Stimulated activated naive B cell treated with anti-CD40 and anti-IgM and Interleukin-4, amounts not matched to agents 10 μg/mL and 1 μg/mL and 100 μg/mL, for 72 hours (primary cell): ENCODE data around the gene ACOXL.
"Not testable (repeated sequence)": the region's sequence is repeated elsewhere in the genome, so short reads cannot be mapped to it uniquely, and the experiment has no call there.

Source experiments
- ATAC-seq, 2 donors: fragments of 150-1000 bp; cut with Tn5 transposase; replicated peaks; 2 replicates each; pipeline ENCODE4 v1.10.0; 2021; ENCODE audit warnings: moderate library complexity in 1 of 2
- DNase-seq: peaks from one replicate; pipeline ENCODE4 v3.0.0; 2021
- H3K27ac Mint-ChIP-seq: one replicate; pipeline ENCODE4 v1.8.0; 2022; ENCODE audit warnings: mild to moderate bottlenecking, mixed read lengths
- H3K27me3 Mint-ChIP-seq, 2 donors: one replicate each; pipeline ENCODE4 v1.8.0; 2022; ENCODE audit warnings: mixed read lengths in 2 of 2
- H3K36me3 Mint-ChIP-seq, 2 donors: one replicate each; pipeline ENCODE4 v1.8.0; 2022; ENCODE audit warnings: mixed read lengths in 2 of 2, mild to moderate bottlenecking in 1 of 2
- H3K4me1 Mint-ChIP-seq, 2 donors: one replicate each; pipeline ENCODE4 v1.8.0; 2022; ENCODE audit warnings: mixed read lengths in 2 of 2, mild to moderate bottlenecking in 1 of 2
- H3K4me3 Mint-ChIP-seq, 2 donors: one replicate each; pipeline ENCODE4 v1.8.0; 2022; ENCODE audit warnings: mild to moderate bottlenecking in 2 of 2, mixed read lengths in 2 of 2, moderate library complexity in 1 of 2
- H3K9me3 Mint-ChIP-seq, 2 donors: one replicate each; pipeline ENCODE4 v1.8.0; 2022; ENCODE audit warnings: mixed read lengths in 2 of 2, mild to moderate bottlenecking in 1 of 2

ACOXL gene

DNA sequence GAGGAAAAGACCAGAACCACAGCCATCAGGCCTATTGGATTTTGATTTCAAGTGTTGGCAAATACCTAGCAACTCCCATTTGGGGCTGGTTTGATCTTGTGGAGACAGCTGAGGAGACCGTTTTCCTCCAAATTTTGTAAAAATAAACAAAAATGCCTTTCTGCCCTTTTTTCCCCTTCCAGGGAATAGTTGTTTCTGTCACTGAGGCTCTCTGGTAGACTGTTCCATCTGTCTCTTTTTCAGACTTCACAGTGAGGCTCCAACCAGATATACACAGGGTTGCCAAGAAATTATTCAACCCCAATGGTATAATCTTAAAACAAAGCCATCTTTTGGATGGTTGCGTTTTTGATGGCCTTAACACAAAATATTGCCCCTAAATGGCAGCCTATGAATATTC is 115.7 kb downstream of the ACOXL start:
- Mint-ChIP-seq H3K36me3 (no peaks in the 10 kb centered on the region), H3K4me1 (peaks cover 53 to 77% of the 10 kb centered on the region in 2 donors), H3K9me3 (peaks cover 0 to 1% of the 10 kb centered on the region in 2 donors), H3K27ac (peak overlapping the region; percentile 14), H3K4me3 (no peak overlapping the region), H3K27me3 (peaks cover 4 to 11% of the 10 kb centered on the region in 2 donors)
- ATAC-seq: no peak
- DNase-seq: no peak

DNA sequence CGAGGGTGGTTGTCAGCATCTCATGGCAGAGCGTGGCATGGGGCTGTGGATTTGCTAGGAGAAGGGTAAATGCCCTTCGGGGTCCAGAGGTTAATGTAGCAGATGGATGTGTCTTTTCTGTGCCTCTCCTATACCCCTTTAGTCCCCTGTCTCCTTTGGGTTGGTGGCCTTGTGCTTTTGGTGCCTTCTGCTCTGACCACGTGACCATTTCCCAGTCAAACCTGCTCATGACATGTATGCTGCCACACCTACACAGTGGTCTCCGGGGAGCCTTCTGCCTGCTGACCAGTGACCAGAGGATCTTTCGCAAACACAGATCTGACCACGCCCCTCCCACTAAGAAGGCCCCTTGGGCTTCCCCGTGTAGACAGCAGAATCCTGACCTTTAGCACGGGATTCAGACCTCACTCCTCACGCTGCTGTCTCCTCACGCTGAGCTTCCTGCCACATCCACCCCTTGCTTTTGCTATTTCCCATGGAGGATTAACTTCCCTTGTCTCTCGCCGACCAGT is 116.2 kb downstream of the ACOXL start:
- no peak overlapping the region for H3K27ac Mint-ChIP-seq
- H3K27me3 Mint-ChIP-seq: peaks cover 4 to 11% of the 10 kb centered on the region in 2 donors
- H3K4me1 Mint-ChIP-seq: peaks cover 51 to 77% of the 10 kb centered on the region in 2 donors
- peak overlapping the region; percentile 12 to 42 for H3K4me3 Mint-ChIP-seq
- ATAC-seq: no peak
- H3K9me3 Mint-ChIP-seq: peaks cover 0 to 1% of the 10 kb centered on the region in 2 donors
- no peaks in the 10 kb centered on the region for H3K36me3 Mint-ChIP-seq
- DNase-seq: peak; percentile 38

DNA sequence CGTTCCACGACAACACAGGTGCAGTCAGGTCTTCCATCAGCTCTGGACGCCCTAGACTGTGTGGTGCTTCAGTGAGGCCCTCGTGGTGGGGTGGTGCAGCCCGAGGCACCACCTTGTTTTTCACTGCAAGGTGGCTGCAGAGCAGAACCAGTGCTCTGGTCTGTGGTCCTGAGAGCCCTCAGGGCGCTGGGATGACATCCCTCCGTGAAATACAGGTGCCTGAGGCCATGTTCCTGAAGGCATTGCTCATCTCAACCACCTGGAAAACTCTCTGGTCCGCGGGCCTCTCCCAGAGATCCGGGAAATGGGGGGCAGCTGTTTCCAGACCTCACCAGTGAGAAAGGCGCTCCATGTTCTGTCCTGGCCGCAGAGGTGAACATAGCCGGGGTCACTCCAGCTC is 119.2 kb downstream of the ACOXL start:
- Mint-ChIP-seq H3K27ac (peak overlapping the region; percentile 51), H3K4me3 (no peak overlapping the region), H3K4me1 (peaks cover 47 to 66% of the 10 kb centered on the region in 2 donors), H3K36me3 (no peaks in the 10 kb centered on the region), H3K27me3 (peaks cover 7 to 11% of the 10 kb centered on the region in 2 donors), H3K9me3 (no peaks in the 10 kb centered on the region)
- no peak for ATAC-seq
- no peak for DNase-seq

DNA sequence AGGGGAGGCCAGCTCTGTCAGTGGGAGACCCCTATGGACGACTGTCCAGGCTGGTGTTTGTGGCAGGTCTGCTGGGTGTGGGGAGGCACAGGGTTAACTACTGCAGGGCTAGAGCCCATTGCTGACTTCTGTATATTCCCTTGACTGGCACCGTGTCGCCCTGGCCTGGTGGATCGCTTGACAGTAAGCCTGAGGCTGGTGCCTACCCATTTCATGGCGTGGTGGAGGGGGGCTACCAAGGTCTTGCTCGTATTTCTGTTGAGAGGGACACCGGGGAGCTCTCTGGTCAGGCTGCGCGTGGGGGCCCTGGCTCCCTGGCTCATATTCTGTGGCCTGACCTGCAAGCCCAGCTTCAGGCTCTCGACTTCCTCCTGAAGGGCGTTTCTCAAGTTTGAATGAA is 119.7 kb downstream of the ACOXL start:
- Mint-ChIP-seq H3K4me1 (peaks cover 42 to 61% of the 10 kb centered on the region in 2 donors), H3K4me3 (no peak overlapping the region), H3K27ac (peak overlapping the region; percentile 26), H3K36me3 (peaks cover 0 to 3% of the 10 kb centered on the region in 2 donors), H3K9me3 (peaks cover 0 to 2% of the 10 kb centered on the region in 2 donors), H3K27me3 (peaks cover 8 to 11% of the 10 kb centered on the region in 2 donors)
- DNase-seq: no peak
- no peak for ATAC-seq

DNA sequence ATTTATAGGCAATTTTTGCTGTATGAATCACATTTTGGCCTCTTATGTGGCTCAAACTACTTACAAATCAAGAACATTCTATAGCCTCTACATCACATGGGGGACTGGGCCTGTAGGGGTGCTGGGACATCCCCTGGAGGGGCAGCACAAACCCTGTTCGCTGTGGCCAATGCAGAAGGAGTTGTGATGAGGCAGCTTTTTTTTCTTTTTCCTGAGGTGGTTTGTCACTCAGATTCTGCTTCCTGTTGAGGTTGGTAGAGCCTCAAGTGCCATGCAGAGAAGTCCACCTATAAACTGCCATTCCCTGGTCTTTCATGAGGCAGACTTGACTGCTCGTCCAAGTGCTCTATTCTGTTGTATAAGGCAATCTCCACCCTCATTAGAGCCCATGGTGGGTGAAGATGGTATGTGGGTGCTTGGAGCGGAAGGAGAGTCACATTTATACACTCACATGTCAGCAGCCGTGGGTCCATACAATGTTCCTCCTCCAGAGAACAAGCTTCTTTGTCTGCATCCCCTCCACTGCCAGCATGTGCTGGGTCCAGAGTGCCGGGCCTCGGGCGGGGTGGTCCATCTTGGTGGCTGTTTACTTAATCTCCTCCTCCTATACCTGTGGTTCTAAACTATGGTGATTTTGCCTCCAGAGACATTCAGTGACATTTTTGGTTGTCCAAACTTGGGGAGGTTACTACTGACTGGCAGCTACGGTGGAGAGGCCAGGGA is 120.3 kb downstream of the ACOXL start:
- ATAC-seq (no peak), DNase-seq (no peak)
- Mint-ChIP-seq H3K27ac (peak overlapping the region; percentile 26), H3K27me3 (peaks cover 8 to 11% of the 10 kb centered on the region in 2 donors), H3K9me3 (peaks cover 0 to 2% of the 10 kb centered on the region in 2 donors), H3K4me1 (peaks cover 38 to 56% of the 10 kb centered on the region in 2 donors), H3K36me3 (peaks cover 0 to 3% of the 10 kb centered on the region in 2 donors), H3K4me3 (no peak overlapping the region)

DNA sequence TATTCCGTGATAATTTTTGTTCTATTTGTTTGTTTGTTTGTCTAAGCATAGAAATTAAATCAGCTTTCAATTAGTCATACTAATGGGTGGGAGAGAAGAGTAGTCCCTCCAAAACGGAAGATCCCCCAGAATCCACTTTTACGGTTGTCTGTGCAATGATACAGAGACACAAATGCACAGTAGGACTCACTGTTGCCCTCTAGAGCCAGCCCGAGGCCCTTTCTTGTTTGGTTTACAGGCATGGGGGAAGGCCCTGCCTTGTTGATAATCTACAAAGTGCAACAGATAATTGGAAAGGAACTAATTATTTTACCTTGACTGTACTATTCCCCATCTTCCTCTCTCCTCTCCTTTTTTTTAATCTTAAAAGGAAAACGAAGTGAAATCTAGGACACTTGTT is 121.1 kb downstream of the ACOXL start:
- no peak overlapping the region for H3K4me3 Mint-ChIP-seq
- no peak overlapping the region for H3K27ac Mint-ChIP-seq
- DNase-seq: peak; percentile 25
- peaks cover 8 to 11% of the 10 kb centered on the region in 2 donors for H3K27me3 Mint-ChIP-seq
- peaks cover 0 to 3% of the 10 kb centered on the region in 2 donors for H3K36me3 Mint-ChIP-seq
- peak in 1 of 2 donors; percentile 32 for ATAC-seq
- peaks cover 40 to 59% of the 10 kb centered on the region in 2 donors for H3K4me1 Mint-ChIP-seq
- peaks cover 0 to 2% of the 10 kb centered on the region in 2 donors for H3K9me3 Mint-ChIP-seq

DNA sequence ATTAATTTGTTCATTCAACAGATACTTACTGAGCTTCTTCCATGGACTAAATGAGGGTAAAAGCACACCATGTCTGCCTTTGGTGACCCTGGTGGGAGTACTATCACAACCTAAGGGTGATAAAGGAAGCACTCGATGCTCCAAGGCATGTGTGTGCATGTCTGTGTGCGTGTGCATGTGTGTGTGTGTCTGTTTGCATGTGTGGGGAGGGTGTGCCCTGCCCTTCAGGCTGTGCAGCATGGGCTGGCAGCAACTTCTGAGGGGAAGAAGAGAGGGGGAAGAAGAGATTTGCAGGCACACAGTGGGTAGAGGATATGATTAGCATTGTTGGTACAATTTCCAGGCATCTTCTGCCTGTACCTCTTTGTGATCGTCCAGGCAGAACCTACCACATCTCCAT is 121.6 kb downstream of the ACOXL start:
- Mint-ChIP-seq H3K4me3 (no peak overlapping the region), H3K27ac (no peak overlapping the region)
- ATAC-seq: no peak

DNA sequence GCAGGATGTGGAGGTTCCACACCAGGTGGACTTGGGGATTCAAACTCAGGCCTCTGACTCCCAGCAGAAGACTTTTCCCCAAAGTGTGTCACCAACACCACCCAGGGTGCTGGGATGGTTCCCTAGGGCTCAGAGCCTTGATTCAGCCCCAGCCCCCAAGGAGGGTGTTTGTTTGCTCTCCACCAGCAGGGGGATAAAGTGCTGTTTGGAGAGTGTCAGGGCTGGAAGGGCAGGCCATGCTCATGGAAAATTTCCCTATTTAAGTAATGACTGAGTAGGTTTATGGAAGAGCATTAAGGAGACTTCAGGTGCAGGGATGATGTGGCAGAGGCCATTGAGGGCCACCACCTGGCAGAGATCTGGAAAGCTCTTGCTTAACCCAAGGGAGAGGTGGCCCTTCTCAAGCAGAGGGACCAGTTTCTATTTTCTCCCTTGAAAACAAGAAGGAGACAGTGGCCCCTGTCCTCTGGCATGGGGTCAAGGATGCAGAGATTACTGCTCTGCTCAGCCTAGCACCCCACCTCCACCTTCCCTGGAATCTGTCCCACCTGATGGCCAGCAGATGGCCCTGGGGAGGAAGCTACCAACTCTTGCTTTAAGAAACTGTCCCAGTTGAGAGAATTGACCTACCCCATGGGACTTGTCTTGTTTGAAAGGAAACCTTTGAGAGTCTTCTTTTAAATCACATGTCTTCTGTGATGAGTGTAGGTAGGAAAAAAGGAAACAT is 122.1 kb downstream of the ACOXL start:
- ATAC-seq (peak; percentile 45 to 47), DNase-seq (peak; percentile 35)
- Mint-ChIP-seq H3K9me3 (peaks cover 0 to 2% of the 10 kb centered on the region in 2 donors), H3K27me3 (peaks cover 10 to 13% of the 10 kb centered on the region in 2 donors), H3K27ac (peak overlapping the region; percentile 75), H3K4me3 (no peak overlapping the region), H3K36me3 (peaks cover 0 to 3% of the 10 kb centered on the region in 2 donors), H3K4me1 (peaks cover 40 to 59% of the 10 kb centered on the region in 2 donors)

More for the DNA sequence above, 121.6 kb downstream of the ACOXL start:
- Mint-ChIP-seq H3K36me3 (peaks cover 0 to 3% of the 10 kb centered on the region in 2 donors), H3K27me3 (peaks cover 8 to 10% of the 10 kb centered on the region in 2 donors), H3K9me3 (peaks cover 0 to 2% of the 10 kb centered on the region in 2 donors), H3K4me1 (peaks cover 38 to 59% of the 10 kb centered on the region in 2 donors)
- DNase-seq: no peak

DNA sequence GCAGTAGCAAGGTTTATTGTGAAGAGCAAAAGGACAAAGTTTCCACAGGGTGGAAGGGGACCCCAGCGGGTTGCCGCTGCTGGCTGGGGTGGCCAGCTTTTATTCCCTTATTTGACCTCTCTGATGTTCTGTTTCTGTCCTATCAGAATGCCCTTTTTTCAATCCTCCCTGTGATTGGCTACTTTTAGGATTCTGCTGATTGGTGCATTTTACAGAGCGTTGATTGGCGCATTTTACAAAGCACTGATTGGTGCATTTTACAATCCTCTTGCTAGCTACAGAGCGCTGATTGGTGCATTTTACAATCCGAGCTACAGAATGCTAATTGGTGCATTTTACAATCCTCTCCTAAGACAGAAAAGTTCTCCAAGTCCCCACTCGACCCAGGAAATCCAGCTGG is 123.5 kb downstream of the ACOXL start:
- peaks cover 6 to 12% of the 10 kb centered on the region in 2 donors for H3K27me3 Mint-ChIP-seq
- ATAC-seq, H3K36me3 Mint-ChIP-seq, DNase-seq, H3K9me3 Mint-ChIP-seq, H3K4me3 Mint-ChIP-seq: not testable (repeated sequence)
- H3K27ac Mint-ChIP-seq: peak overlapping the region; percentile 56
- peaks cover 41 to 56% of the 10 kb centered on the region in 2 donors for H3K4me1 Mint-ChIP-seq

DNA sequence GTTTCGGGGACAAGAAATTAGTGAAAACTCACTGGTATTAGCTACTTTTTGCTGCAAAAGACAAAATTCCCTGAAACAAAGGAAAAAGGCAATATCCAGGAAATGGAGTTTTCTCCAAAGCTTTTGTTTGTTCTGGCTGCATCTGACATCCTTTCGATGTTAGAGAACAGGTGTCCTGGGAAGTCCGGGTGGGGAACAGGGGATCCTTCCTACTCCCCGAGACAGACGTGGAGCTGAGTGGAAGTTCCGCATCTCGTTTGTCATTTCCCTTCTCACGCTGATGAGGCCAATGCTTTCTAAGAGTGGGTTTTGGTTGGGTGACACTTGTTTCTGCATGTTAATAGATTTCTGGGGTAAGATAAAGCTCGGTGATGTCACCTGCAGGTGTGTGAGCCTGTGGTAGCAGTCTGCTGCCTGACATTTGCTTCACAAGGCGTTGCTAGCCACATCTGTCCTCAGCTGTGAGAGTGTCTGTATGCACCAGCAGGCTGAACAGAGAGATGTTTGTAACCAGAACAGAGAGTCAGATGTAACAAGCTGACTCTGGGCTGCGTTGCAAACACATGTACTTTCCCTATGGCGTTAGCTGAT is 125.9 kb downstream of the ACOXL start:
- peaks cover 33 to 43% of the 10 kb centered on the region in 2 donors for H3K4me1 Mint-ChIP-seq
- peak; percentile 92 to 96 for ATAC-seq
- DNase-seq: peak; percentile 78
- peaks cover 19% of the 10 kb centered on the region in 2 donors for H3K27me3 Mint-ChIP-seq
- peak overlapping the region; percentile 70 for H3K27ac Mint-ChIP-seq
- peak overlapping the region; percentile 2 to 3 for H3K4me3 Mint-ChIP-seq
- peaks cover 0 to 2% of the 10 kb centered on the region in 2 donors for H3K9me3 Mint-ChIP-seq
- H3K36me3 Mint-ChIP-seq: peaks cover 0 to 3% of the 10 kb centered on the region in 2 donors

DNA sequence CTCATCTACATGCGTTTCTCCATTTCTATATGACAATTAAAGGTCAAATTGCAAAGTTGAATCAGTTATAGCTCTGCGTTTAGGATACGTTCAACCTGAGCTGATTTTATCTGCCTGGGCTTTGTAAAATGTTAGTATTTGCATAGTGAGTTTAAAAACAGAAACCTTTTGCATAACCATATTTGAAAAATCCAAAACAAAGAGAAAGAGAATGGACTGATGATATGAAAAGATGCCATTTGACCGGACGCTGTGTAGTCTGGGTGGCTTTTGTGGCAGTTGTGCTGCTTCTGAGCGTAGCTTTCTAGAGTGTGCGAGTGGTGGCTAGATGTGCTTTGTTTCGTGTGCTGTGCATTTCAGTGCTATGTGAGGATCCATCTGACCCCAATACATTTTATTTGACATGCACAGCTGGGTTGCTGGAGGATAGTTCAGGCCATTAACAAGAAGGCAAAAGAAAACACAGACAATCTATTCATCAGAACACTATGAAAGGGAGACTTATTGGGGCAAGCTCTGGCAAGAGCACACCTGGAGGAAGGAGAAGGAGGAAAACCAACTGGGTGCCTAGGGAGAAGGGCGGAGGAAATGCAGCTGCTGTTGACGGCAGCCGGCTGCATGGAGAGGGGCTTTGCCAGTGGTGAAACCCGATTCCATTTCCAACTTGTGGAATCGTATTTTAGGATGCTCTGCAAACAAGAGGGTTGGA is 126.8 kb downstream of the ACOXL start:
- no peak for ATAC-seq
- Mint-ChIP-seq H3K27me3 (peaks cover 19 to 24% of the 10 kb centered on the region in 2 donors), H3K4me1 (peaks cover 29 to 39% of the 10 kb centered on the region in 2 donors)

DNA sequence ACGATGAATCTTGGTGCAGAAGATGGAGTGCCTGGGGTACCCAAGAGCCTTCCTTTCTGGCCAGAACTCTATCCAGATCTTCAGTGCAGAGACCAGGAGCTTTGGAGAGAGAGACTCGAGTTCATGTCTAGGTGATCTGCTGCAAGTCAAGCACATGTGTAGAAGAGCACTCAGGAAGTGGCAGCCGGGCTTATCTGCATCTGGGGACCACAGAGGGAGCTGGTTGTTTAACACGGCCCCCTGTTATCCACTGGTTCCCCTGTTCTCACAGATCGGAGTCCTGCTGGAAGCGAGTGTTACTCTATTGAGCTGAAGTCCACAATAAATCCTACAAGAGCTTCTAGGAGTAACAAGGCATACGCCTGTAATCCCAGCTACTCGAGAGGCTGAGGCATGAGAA is 128.3 kb downstream of the ACOXL start:
- ATAC-seq: no peak
- H3K27ac Mint-ChIP-seq: no peak overlapping the region
- H3K4me3 Mint-ChIP-seq: no peak overlapping the region
- H3K27me3 Mint-ChIP-seq: peaks cover 19 to 24% of the 10 kb centered on the region in 2 donors
- peaks cover 0 to 2% of the 10 kb centered on the region in 2 donors for H3K9me3 Mint-ChIP-seq
- peaks cover 17 to 31% of the 10 kb centered on the region in 2 donors for H3K4me1 Mint-ChIP-seq
- peaks cover 0 to 3% of the 10 kb centered on the region in 2 donors for H3K36me3 Mint-ChIP-seq
- no peak for DNase-seq

More for the DNA sequence above, 126.8 kb downstream of the ACOXL start:
- Mint-ChIP-seq H3K36me3 (peaks cover 0 to 3% of the 10 kb centered on the region in 2 donors), H3K27ac (peak overlapping the region; percentile 70), H3K4me3 (peak overlapping the region in 1 of 2 donors; percentile 2), H3K9me3 (peaks cover 0 to 2% of the 10 kb centered on the region in 2 donors)
- no peak for DNase-seq

DNA sequence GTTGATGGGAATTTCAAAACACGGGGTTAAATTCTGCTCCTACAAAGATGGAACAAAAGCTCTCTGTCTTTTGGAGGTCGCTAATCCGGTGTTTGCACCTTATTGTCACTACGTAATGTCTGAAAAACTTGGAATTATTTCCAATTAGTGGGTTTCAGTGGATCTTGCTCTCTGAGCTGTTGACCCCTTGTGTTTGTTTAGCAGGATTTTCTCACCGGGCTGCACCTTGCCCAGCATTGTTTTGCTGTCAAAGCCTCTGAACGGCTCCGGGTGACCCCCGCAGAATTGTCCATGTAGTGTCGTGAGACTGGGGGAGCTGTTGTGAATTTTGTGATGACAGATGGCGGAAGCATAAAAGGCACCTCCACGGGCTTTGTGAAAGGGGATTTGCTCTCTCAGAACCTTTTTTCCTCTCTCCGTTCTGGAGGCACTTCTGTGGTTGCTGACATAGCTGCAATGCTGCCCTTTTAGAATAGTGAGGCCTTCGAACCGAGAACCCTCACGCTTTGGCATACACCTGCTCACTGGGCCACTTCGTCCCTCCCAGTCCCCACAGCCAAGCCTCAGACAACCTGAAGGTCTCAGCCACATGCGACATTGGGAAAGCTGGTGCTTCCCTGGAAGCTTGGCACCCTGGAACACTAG is 129.4 kb downstream of the ACOXL start:
- H3K36me3 Mint-ChIP-seq: peaks cover 0 to 3% of the 10 kb centered on the region in 2 donors
- H3K27ac Mint-ChIP-seq: no peak overlapping the region
- H3K4me3 Mint-ChIP-seq: no peak overlapping the region
- H3K27me3 Mint-ChIP-seq: peaks cover 24 to 32% of the 10 kb centered on the region in 2 donors
- H3K4me1 Mint-ChIP-seq: peaks cover 21 to 31% of the 10 kb centered on the region in 2 donors
- ATAC-seq (no peak), DNase-seq (no peak)
- H3K9me3 Mint-ChIP-seq: peaks cover 0 to 2% of the 10 kb centered on the region in 2 donors
